ENCODE results near the gene CIT. TPM values are rescaled to one million over a fixed set of nuclear protein-coding genes. Genes with fewer than 3 reads are reported as not detected.

Gene CIT
- total and polyA plus RNA-seq, 9 donors: 0.39 to 3.6 (median 1.7) TPM

MicroRNA genes within 50 kb of the gene (microRNA counts, 767-probe panel; counts per million panel counts)
- 530 counts per million, percentile 78 among the panel's probes with 10 or more counts for microRNA hsa-miR-1178

Small RNA genes within 50 kb of the gene (microRNA-seq; reads per million reads assigned to microRNA genes)
- gene MIR1178: 0 reads per million in 3 donors

Other genes starting within 250 kb of the CIT start
- gene PRKAB1, start 209.2 kb downstream of the CIT start, total RNA-seq: 10 to 100 TPM; 12.5 to 37.1 (median 24.8) TPM
- gene PRKAB1, start 209.2 kb downstream of the CIT start, polyA plus RNA-seq: 10 to 100 TPM; 19.8 to 36.5 TPM
- 100 to 1,000 TPM in 1 of 7 donors, 10 to 100 TPM in 1, 1 to 10 TPM in 4, under 1 TPM in 1; 0.40 to 147 (median 2.3) TPM for gene BICDL1, start 111.9 kb upstream of the CIT start, total RNA-seq
- 1 to 10 TPM; 1.2 to 1.3 TPM for gene BICDL1, start 111.9 kb upstream of the CIT start, polyA plus RNA-seq
- 10 to 100 TPM; 14.1 to 48.5 (median 39.3) TPM for gene RAB35, start 239.4 kb upstream of the CIT start, total RNA-seq
- gene RAB35, start 239.4 kb upstream of the CIT start, polyA plus RNA-seq: 10 to 100 TPM; 33.0 to 40.0 TPM